ENCODE results near the gene FAM3C. TPM values are rescaled to one million over a fixed set of nuclear protein-coding genes. Genes with fewer than 3 reads are reported as not detected.

FAM3C gene
- total and polyA plus RNA-seq, 2 of the 4 experiments (the other 2 are of a cell fraction) = 11.5 to 45.8 TPM

GRCh38 chr7:121431389-121431995 is 35.4 kb upstream of the FAM3C start:
- Histone ChIP-seq H4K5ac (ENCODE audit: low read depth, low read length) (no peak overlapping the region), H3K4me1 (ENCODE audit: control insufficient read depth, insufficient read depth, low read length) (peaks cover 2% of the 10 kb centered on the region; the same call in 1 of the 2 replicates), H2BK5ac (ENCODE audit: low read depth, low read length, poor library complexity, severe bottlenecking) (no peak overlapping the region), H2AK5ac (ENCODE audit: low read depth, low read length) (no peak overlapping the region), H3K4me3 (ENCODE audit: insufficient read depth, low read depth, low read length) (no peak overlapping the region), H3K23ac (ENCODE audit: low read depth, low read length) (no peak overlapping the region), H3K27me3 (ENCODE audit: control insufficient read depth, insufficient read depth, low read length) (no peaks in the 10 kb centered on the region), H3K56ac (ENCODE audit: extremely low read depth, insufficient read depth, low read length) (no peak overlapping the region), H2BK20ac (ENCODE audit: low read depth, low read length) (no peak overlapping the region), H3K9me1 (ENCODE audit: insufficient read depth, low read length) (no peaks in the 10 kb centered on the region), H4K20me1 (ENCODE audit: insufficient read depth, low read length) (no peaks in the 10 kb centered on the region), H3K4ac (ENCODE audit: low read depth, low read length) (no peak overlapping the region), H2BK120ac (ENCODE audit: low read depth, low read length) (no peak overlapping the region), H2BK15ac (ENCODE audit: low read depth, low read length) (no peak overlapping the region), H3K14ac (replicated peaks; ENCODE audit: low read depth, low read length) (no peak overlapping the region), H2AK9ac (replicated peaks; ENCODE audit: low read depth, low read length, poor library complexity) (no peak overlapping the region), H4K91ac (ENCODE audit: insufficient read depth, low read depth, low read length) (no peak overlapping the region), H3K79me1 (ENCODE audit: low read depth in 1 of 2, low read length in 2 of 2) (no peaks in the 10 kb centered on the region), H2AFZ (replicated peaks; ENCODE audit: low read length, poor library complexity) (no peak overlapping the region), H3K9ac (ENCODE audit: low read depth, low read length) (no peak overlapping the region), H3K18ac (ENCODE audit: low read depth, low read length) (no peak overlapping the region), H4K8ac (ENCODE audit: low read depth in 2 of 2, low read length in 2 of 2) (no peak overlapping the region), H3K9me3 (ENCODE audit: control insufficient read depth, insufficient read depth, low read length) (no peaks in the 10 kb centered on the region), H3K4me2 (ENCODE audit: low read depth, low read length) (no peak overlapping the region), H3K36me3 (ENCODE audit: control insufficient read depth, insufficient read depth, low read length) (no peaks in the 10 kb centered on the region), H3K27ac (ENCODE audit: insufficient read depth, low read length) (no peak overlapping the region)
- CTCF ChIA-PET = no interaction called here
- ATAC-seq (ENCODE audit: low read depth) (no peak), DNase-seq (no peak)
- intact Hi-C loops (cut with micrococcal nuclease) = no loop called here
- POLR2A ChIA-PET (ENCODE audit: unreplicated experiment) = no interaction called here
- TF ChIP-seq MAZ (IDR thresholded peaks at IDR 0.05; ENCODE audit: borderline replicate concordance, low read depth, low read length) (no peak), CTCF (conservative IDR thresholded peaks at IDR 0.05; ENCODE audit: low read depth, low read length) (no peak), RCOR1 (IDR thresholded peaks at IDR 0.05; ENCODE audit: insufficient replicate concordance, low read length) (no peak), USF2 (IDR thresholded peaks at IDR 0.05; ENCODE audit: low read depth, low read length) (no peak), RAD21 (IDR thresholded peaks at IDR 0.05; ENCODE audit: low read length) (no peak)
- WGBS, 2 experiments (ENCODE audit: extremely low coverage in 2 of 2, insufficient read length in 1 of 2) = 50% methylated on average over 1 of the region's 2 CpGs; no CpG with 5 or more reads in 1 of the 2 experiments
- dilution Hi-C loops (cut with HindIII; ENCODE audit: low sequenced_read_pairs, unreplicated experiment) = no loop called here
- in situ Hi-C loops (cut with MboI; ENCODE audit: low sequenced_read_pairs) = no loop called here
- BruUV-seq (replicated peaks) = no TSS peak

All from IMR-90 (cell line).